GM23338 (cell line): Measurements from ENCODE around the gene SLC4A4. TPM values are rescaled to one million over a fixed set of nuclear protein-coding genes. Genes with fewer than 3 reads are reported as not detected.

Experiments used
- ATAC-seq: fragments of 200-7000 bp; cut with Tn5 transposase; 3 replicates; pipeline ENCODE4 v1.9.1; 2020
- DNase-seq: peaks from one replicate; pipeline ENCODE4 v3.0.0-alpha.2; 2015; ENCODE audit warnings: low spot score
- H2AFZ ChIP-seq: fragments of 200-600 bp; sonication (generic); 2 replicates; pipeline ENCODE4 v1.8.0; 2016; ENCODE audit warnings: antibody characterized with exemption, mild to moderate bottlenecking, moderate library complexity
- H3F3A ChIP-seq: fragments of 200-600 bp; sonication (generic); replicated peaks from 2 replicates; pipeline ENCODE4 v1.8.0; 2017; ENCODE audit warnings: antibody characterized with exemption, mixed run types, low read depth
- H3K27ac ChIP-seq: fragments of 200-600 bp; sonication (generic); 2 replicates; pipeline ENCODE4 v1.6.1; 2016; ENCODE audit warnings: low read depth
- H3K27me3 ChIP-seq: fragments of 200-600 bp; sonication (generic); 2 replicates; pipeline ENCODE4 v1.8.0; 2016; ENCODE audit warnings: mild to moderate bottlenecking, mixed run types, moderate library complexity; ENCODE audit not compliant: insufficient read depth
- H3K36me3 ChIP-seq: fragments of 200-600 bp; sonication (generic); 2 replicates; pipeline ENCODE4 v1.8.0; 2016; ENCODE audit warnings: mild to moderate bottlenecking; ENCODE audit not compliant: insufficient read depth
- H3K4me1 ChIP-seq: fragments of 200-600 bp; sonication (generic); 2 replicates; pipeline ENCODE4 v1.8.0; 2016; ENCODE audit warnings: mild to moderate bottlenecking, moderate library complexity; ENCODE audit not compliant: insufficient read depth
- H3K4me2 ChIP-seq: fragments of 200-600 bp; sonication (generic); 2 replicates; pipeline ENCODE4 v1.7.1; 2017; ENCODE audit warnings: mixed run types
- H3K4me3 ChIP-seq: fragments of 200-600 bp; sonication (generic); 2 replicates; pipeline ENCODE4 v1.6.1; 2016; ENCODE audit warnings: mixed run types
- H3K79me2 ChIP-seq: fragments of 200-600 bp; sonication (generic); replicated peaks from 2 replicates; pipeline ENCODE4 v1.8.0; 2017; ENCODE audit warnings: mild to moderate bottlenecking; ENCODE audit not compliant: insufficient read depth
- H3K9me2 ChIP-seq: fragments of 200-600 bp; sonication (generic); 2 replicates; pipeline ENCODE4 v1.8.0; 2017; ENCODE audit not compliant: insufficient read depth
- H4K20me1 ChIP-seq: fragments of 200-600 bp; sonication (generic); replicated peaks from 2 replicates; pipeline ENCODE4 v1.8.0; 2017; ENCODE audit warnings: mild to moderate bottlenecking; ENCODE audit not compliant: insufficient read depth
- H3K27ac Mint-ChIP-seq: 2 replicates; pipeline ENCODE4 v1.8.0; 2020; ENCODE audit warnings: inconsistent platforms, mild to moderate bottlenecking, moderate library complexity, mixed read lengths
- H3K27me3 Mint-ChIP-seq: 3 replicates; pipeline ENCODE4 v1.8.0; 2022; ENCODE audit warnings: low read depth, mild to moderate bottlenecking, moderate library complexity, mixed read lengths, inconsistent platforms; ENCODE audit not compliant: insufficient read depth, poor library complexity
- H3K36me3 Mint-ChIP-seq: 3 replicates; pipeline ENCODE4 v1.8.0; 2021; ENCODE audit warnings: low read depth, mild to moderate bottlenecking, inconsistent platforms, moderate library complexity, mixed read lengths
- H3K4me1 Mint-ChIP-seq: 3 replicates; pipeline ENCODE4 v1.8.0; 2020; ENCODE audit warnings: mild to moderate bottlenecking, inconsistent platforms, mixed read lengths
- H3K4me3 Mint-ChIP-seq: 3 replicates; pipeline ENCODE4 v1.8.0; 2021; ENCODE audit warnings: moderate library complexity, mild to moderate bottlenecking, inconsistent platforms, mixed read lengths
- H3K9me3 Mint-ChIP-seq: 3 replicates; pipeline ENCODE4 v1.8.0; 2020; ENCODE audit warnings: moderate library complexity, mild to moderate bottlenecking, inconsistent platforms, mixed read lengths
- CREB1 ChIP-seq: fragments of 250-450 bp; sonication (Bioruptor Pico); IDR thresholded peaks from 2 replicates; pipeline ENCODE4 v1.5.0; 2020; ENCODE audit warnings: low read depth, mild to moderate bottlenecking, moderate library complexity
- EZH2 ChIP-seq: fragments of 200-600 bp; sonication (generic); IDR thresholded peaks from one replicate; pipeline ENCODE4 v1.8.0; 2017; ENCODE audit warnings: antibody characterized with exemption, mild to moderate bottlenecking, low read depth; ENCODE audit not compliant: unreplicated experiment
- EZH2phosphoT487 ChIP-seq: fragments of 200-600 bp; sonication (generic); IDR thresholded peaks from one replicate; pipeline ENCODE4 v1.8.1; 2018; ENCODE audit warnings: antibody characterized with exemption; ENCODE audit not compliant: unreplicated experiment
- JUNB ChIP-seq: IDR thresholded peaks from one replicate; pipeline ENCODE4 v1.6.1; 2016; ENCODE audit warnings: antibody characterized with exemption; ENCODE audit not compliant: unreplicated experiment
- NANOG ChIP-seq: IDR thresholded peaks from 2 replicates; pipeline ENCODE4 v1.6.1; 2016; ENCODE audit warnings: antibody characterized with exemption, borderline replicate concordance
- POLR2AphosphoS5 ChIP-seq: IDR thresholded peaks from 2 replicates; pipeline ENCODE4 v1.6.1; 2016; ENCODE audit warnings: antibody characterized with exemption, low read depth
- STAT1 ChIP-seq: IDR thresholded peaks from one replicate; pipeline ENCODE4 v1.6.1; 2016; ENCODE audit warnings: antibody characterized with exemption; ENCODE audit not compliant: unreplicated experiment
- ZNF114 ChIP-seq: fragments of 250-450 bp; sonication (Bioruptor Pico); IDR thresholded peaks from 2 replicates; pipeline ENCODE4 v1.5.0; 2020; ENCODE audit warnings: mild to moderate bottlenecking, moderate library complexity
- ZNF331 ChIP-seq: fragments of 250-450 bp; sonication (Bioruptor Pico); IDR thresholded peaks from 2 replicates; pipeline ENCODE4 v1.5.0; 2020; ENCODE audit warnings: low read depth, mild to moderate bottlenecking, moderate library complexity
- polyA plus RNA-seq: library from polyadenylated mRNA; unstranded; fragments of >200 nt; fragmentation: Nextera tagmentation; extraction: Ambion mirVana; gene quantifications from 2 replicates; pipeline ENCODE4 v1.2.1, GENCODE V29; 2016
- total RNA-seq: library from RNA; depleted of rRNA; stranded (reverse); fragments of >200 nt; shearing (Covaris generic); gene quantifications from 2 replicates; pipeline ENCODE4 v1.2.3, GENCODE V29; 2014
- TF ChIP-seq, protein P1 (sequence below): fragments of 250-450 bp; sonication (Bioruptor Pico); IDR thresholded peaks from 2 replicates; pipeline ENCODE4 v1.5.0; 2020; ENCODE audit warnings: mild to moderate bottlenecking, moderate library complexity
- TF ChIP-seq, protein P2 (sequence below): IDR thresholded peaks from 2 replicates; pipeline ENCODE4 v1.6.1; 2016; ENCODE audit warnings: antibody characterized with exemption
- TF ChIP-seq, protein P3 (sequence below): IDR thresholded peaks from one replicate; pipeline ENCODE4 v1.6.1; 2018; ENCODE audit warnings: antibody characterized with exemption; ENCODE audit not compliant: unreplicated experiment

Gene SLC4A4
- total and polyA plus RNA-seq, 2 experiments from 2014 or later = 1.0 to 1.5 TPM

DNA sequence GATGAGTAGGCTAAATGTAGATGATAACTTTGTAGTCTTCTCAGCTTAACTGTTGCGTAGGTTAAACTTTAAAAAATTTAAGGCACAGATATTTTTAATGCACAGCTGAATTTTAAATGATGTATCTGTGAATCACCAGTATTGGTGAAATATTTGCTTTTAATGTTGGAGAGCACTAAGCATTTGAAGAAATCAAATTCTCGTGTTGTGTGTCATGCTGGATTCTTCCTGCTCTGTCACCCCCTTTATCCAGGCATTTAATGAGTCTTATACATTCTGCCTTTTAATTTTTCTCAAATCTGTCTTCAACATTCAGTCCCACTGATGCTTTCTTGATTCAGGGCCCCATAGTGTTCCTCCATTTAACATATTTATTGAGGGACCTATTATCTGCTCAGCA, 76.7 kb downstream of the SLC4A4 start:
- no peak overlapping the region for H3K27ac Mint-ChIP-seq
- H3K36me3 Mint-ChIP-seq = peaks cover 14% of the 10 kb centered on the region
- Histone ChIP-seq H3K27ac (no peak overlapping the region), H3K4me1 (no peaks in the 10 kb centered on the region), H3K27me3 (no peaks in the 10 kb centered on the region), H3K4me3 (no peak overlapping the region), H3K36me3 (no peaks in the 10 kb centered on the region), H3K79me2 (no peaks in the 10 kb centered on the region), H4K20me1 (no peaks in the 10 kb centered on the region), H3F3A (no peaks in the 10 kb centered on the region), H3K4me2 (no peak overlapping the region), H2AFZ (no peak overlapping the region), H3K9me2 (peaks cover 5% of the 10 kb centered on the region; the same call in 1 of the 2 replicates)
- no peaks in the 10 kb centered on the region for H3K4me1 Mint-ChIP-seq
- DNase-seq (no peak), ATAC-seq (no peak)
- TF ChIP-seq POLR2AphosphoS5 (no peak), NANOG (no peak)
- H3K27me3 Mint-ChIP-seq = no peaks in the 10 kb centered on the region
- H3K4me3 Mint-ChIP-seq = no peak overlapping the region
- H3K9me3 Mint-ChIP-seq = peaks cover 22% of the 10 kb centered on the region

DNA sequence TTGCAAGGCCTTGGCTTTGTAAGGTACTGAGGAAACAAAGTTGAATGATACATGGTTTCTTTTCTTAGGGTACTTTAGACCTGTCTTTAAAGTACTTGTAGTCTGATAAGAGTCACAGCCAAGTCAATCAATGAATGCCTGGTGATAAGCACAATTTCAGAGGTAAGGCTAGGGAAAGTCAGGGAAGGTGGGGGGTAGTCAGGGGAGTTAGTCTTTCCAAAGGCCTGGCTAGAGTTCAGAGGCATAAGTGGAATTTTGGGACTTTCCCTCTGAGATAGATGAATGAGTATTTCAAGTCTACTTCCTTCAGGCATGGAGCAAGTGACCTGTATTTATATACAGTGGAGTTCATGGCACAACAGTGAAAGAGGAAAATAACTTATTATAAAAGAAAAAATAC, 78.3 kb downstream of the SLC4A4 start:
- Histone ChIP-seq H3K36me3 (no peaks in the 10 kb centered on the region), H3K27ac (no peak overlapping the region), H3K27me3 (no peaks in the 10 kb centered on the region), H3K9me2 (peaks cover 5% of the 10 kb centered on the region; the same call in 1 of the 2 replicates), H3F3A (no peaks in the 10 kb centered on the region), H4K20me1 (no peaks in the 10 kb centered on the region), H2AFZ (no peak overlapping the region), H3K79me2 (no peaks in the 10 kb centered on the region), H3K4me1 (no peaks in the 10 kb centered on the region), H3K4me2 (no peak overlapping the region), H3K4me3 (no peak overlapping the region)
- ATAC-seq = no peak
- no peaks in the 10 kb centered on the region for H3K27me3 Mint-ChIP-seq
- no peak overlapping the region for H3K4me3 Mint-ChIP-seq
- no peaks in the 10 kb centered on the region for H3K4me1 Mint-ChIP-seq
- peaks cover 26% of the 10 kb centered on the region for H3K9me3 Mint-ChIP-seq
- no peak overlapping the region for H3K27ac Mint-ChIP-seq
- peaks cover 19% of the 10 kb centered on the region for H3K36me3 Mint-ChIP-seq
- DNase-seq = no peak
- TF ChIP-seq POLR2AphosphoS5 = no peak
- no peak for TF ChIP-seq EZH2phosphoT487
- TF ChIP-seq STAT1 = no peak
- TF ChIP-seq, protein P1, sequence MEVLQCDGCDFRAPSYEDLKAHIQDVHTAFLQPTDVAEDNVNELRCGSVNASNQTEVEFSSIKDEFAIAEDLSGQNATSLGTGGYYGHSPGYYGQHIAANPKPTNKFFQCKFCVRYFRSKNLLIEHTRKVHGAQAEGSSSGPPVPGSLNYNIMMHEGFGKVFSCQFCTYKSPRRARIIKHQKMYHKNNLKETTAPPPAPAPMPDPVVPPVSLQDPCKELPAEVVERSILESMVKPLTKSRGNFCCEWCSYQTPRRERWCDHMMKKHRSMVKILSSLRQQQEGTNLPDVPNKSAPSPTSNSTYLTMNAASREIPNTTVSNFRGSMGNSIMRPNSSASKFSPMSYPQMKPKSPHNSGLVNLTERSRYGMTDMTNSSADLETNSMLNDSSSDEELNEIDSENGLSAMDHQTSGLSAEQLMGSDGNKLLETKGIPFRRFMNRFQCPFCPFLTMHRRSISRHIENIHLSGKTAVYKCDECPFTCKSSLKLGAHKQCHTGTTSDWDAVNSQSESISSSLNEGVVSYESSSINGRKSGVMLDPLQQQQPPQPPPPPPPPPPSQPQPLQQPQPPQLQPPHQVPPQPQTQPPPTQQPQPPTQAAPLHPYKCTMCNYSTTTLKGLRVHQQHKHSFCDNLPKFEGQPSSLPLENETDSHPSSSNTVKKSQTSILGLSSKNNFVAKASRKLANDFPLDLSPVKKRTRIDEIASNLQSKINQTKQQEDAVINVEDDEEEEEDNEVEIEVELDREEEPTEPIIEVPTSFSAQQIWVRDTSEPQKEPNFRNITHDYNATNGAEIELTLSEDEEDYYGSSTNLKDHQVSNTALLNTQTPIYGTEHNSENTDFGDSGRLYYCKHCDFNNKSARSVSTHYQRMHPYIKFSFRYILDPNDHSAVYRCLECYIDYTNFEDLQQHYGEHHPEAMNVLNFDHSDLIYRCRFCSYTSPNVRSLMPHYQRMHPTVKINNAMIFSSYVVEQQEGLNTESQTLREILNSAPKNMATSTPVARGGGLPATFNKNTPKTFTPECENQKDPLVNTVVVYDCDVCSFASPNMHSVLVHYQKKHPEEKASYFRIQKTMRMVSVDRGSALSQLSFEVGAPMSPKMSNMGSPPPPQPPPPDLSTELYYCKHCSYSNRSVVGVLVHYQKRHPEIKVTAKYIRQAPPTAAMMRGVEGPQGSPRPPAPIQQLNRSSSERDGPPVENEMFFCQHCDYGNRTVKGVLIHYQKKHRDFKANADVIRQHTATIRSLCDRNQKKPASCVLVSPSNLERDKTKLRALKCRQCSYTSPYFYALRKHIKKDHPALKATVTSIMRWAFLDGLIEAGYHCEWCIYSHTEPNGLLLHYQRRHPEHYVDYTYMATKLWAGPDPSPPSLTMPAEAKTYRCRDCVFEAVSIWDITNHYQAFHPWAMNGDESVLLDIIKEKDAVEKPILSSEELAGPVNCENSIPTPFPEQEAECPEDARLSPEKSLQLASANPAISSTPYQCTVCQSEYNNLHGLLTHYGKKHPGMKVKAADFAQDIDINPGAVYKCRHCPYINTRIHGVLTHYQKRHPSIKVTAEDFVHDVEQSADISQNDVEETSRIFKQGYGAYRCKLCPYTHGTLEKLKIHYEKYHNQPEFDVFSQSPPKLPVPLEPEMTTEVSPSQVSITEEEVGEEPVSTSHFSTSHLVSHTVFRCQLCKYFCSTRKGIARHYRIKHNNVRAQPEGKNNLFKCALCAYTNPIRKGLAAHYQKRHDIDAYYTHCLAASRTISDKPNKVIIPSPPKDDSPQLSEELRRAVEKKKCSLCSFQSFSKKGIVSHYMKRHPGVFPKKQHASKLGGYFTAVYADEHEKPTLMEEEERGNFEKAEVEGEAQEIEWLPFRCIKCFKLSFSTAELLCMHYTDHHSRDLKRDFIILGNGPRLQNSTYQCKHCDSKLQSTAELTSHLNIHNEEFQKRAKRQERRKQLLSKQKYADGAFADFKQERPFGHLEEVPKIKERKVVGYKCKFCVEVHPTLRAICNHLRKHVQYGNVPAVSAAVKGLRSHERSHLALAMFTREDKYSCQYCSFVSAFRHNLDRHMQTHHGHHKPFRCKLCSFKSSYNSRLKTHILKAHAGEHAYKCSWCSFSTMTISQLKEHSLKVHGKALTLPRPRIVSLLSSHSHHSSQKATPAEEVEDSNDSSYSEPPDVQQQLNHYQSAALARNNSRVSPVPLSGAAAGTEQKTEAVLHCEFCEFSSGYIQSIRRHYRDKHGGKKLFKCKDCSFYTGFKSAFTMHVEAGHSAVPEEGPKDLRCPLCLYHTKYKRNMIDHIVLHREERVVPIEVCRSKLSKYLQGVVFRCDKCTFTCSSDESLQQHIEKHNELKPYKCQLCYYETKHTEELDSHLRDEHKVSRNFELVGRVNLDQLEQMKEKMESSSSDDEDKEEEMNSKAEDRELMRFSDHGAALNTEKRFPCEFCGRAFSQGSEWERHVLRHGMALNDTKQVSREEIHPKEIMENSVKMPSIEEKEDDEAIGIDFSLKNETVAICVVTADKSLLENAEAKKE (CRISPR knock-in tag) = no peak
- TF ChIP-seq, protein P2, sequence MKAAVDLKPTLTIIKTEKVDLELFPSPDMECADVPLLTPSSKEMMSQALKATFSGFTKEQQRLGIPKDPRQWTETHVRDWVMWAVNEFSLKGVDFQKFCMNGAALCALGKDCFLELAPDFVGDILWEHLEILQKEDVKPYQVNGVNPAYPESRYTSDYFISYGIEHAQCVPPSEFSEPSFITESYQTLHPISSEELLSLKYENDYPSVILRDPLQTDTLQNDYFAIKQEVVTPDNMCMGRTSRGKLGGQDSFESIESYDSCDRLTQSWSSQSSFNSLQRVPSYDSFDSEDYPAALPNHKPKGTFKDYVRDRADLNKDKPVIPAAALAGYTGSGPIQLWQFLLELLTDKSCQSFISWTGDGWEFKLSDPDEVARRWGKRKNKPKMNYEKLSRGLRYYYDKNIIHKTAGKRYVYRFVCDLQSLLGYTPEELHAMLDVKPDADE = no peak
- no peak for TF ChIP-seq ZNF331 (CRISPR knock-in tag)
- no peak for TF ChIP-seq NANOG
- TF ChIP-seq JUNB = no peak
- TF ChIP-seq EZH2 = no peak
- TF ChIP-seq ZNF114 = no peak
- TF ChIP-seq CREB1 (CRISPR knock-in tag) = no peak
- TF ChIP-seq, protein P3, sequence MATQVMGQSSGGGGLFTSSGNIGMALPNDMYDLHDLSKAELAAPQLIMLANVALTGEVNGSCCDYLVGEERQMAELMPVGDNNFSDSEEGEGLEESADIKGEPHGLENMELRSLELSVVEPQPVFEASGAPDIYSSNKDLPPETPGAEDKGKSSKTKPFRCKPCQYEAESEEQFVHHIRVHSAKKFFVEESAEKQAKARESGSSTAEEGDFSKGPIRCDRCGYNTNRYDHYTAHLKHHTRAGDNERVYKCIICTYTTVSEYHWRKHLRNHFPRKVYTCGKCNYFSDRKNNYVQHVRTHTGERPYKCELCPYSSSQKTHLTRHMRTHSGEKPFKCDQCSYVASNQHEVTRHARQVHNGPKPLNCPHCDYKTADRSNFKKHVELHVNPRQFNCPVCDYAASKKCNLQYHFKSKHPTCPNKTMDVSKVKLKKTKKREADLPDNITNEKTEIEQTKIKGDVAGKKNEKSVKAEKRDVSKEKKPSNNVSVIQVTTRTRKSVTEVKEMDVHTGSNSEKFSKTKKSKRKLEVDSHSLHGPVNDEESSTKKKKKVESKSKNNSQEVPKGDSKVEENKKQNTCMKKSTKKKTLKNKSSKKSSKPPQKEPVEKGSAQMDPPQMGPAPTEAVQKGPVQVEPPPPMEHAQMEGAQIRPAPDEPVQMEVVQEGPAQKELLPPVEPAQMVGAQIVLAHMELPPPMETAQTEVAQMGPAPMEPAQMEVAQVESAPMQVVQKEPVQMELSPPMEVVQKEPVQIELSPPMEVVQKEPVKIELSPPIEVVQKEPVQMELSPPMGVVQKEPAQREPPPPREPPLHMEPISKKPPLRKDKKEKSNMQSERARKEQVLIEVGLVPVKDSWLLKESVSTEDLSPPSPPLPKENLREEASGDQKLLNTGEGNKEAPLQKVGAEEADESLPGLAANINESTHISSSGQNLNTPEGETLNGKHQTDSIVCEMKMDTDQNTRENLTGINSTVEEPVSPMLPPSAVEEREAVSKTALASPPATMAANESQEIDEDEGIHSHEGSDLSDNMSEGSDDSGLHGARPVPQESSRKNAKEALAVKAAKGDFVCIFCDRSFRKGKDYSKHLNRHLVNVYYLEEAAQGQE = no peak
